Osteocyte (in vitro differentiated cells): ENCODE measurements around the gene FHOD3. TPM values are rescaled to one million over a fixed set of nuclear protein-coding genes. Genes with fewer than 3 reads are reported as not detected.

Experiments
- DNase-seq: peaks from one replicate; pipeline ENCODE4 v3.0.0; 2021; ENCODE audit warnings: mixed read lengths; ENCODE audit not compliant: unreplicated experiment; ENCODE audit errors: extremely low spot score
- H3K27ac Mint-ChIP-seq: one replicate; pipeline ENCODE4 v1.8.0; 2021; ENCODE audit warnings: mild to moderate bottlenecking, mixed read lengths; ENCODE audit not compliant: unreplicated experiment
- H3K27me3 Mint-ChIP-seq: one replicate; pipeline ENCODE4 v1.8.0; 2021; ENCODE audit warnings: mixed read lengths; ENCODE audit not compliant: unreplicated experiment
- H3K36me3 Mint-ChIP-seq: one replicate; pipeline ENCODE4 v1.8.0; 2021; ENCODE audit warnings: mixed read lengths; ENCODE audit not compliant: unreplicated experiment
- H3K4me1 Mint-ChIP-seq: one replicate; pipeline ENCODE4 v1.8.0; 2021; ENCODE audit warnings: mixed read lengths; ENCODE audit not compliant: unreplicated experiment
- H3K4me3 Mint-ChIP-seq: one replicate; pipeline ENCODE4 v1.8.0; 2021; ENCODE audit warnings: mild to moderate bottlenecking, moderate library complexity, mixed read lengths; ENCODE audit not compliant: unreplicated experiment
- H3K9me3 Mint-ChIP-seq: one replicate; pipeline ENCODE4 v1.8.0; 2021; ENCODE audit warnings: mixed read lengths; ENCODE audit not compliant: unreplicated experiment
- CTCF ChIP-seq: fragments of 200-600 bp; sonication (generic); IDR thresholded peaks from 2 replicates; pipeline ENCODE4 v1.5.0; 2021; ENCODE audit warnings: antibody characterized with exemption, mild to moderate bottlenecking, moderate library complexity
- total RNA-seq: library from RNA; stranded (reverse); gene quantifications from 2 replicates; pipeline ENCODE4 v1.2.1, GENCODE V29; 2021

Gene FHOD3
- total RNA-seq, 1 donor from 2014 or later, result 1.2 TPM

GRCh38 chr18:36709315-36709714 lies 411.8 kb downstream of the FHOD3 start:
- Mint-ChIP-seq H3K9me3 (no peaks in the 10 kb centered on the region), H3K4me1 (no peaks in the 10 kb centered on the region), H3K4me3 (no peak overlapping the region), H3K36me3 (no peaks in the 10 kb centered on the region), H3K27me3 (peaks cover 4% of the 10 kb centered on the region), H3K27ac (no peak overlapping the region)
- no peak for TF ChIP-seq CTCF
- no peak for DNase-seq

GRCh38 chr18:36711014-36711725 lies 413.7 kb downstream of the FHOD3 start:
- Mint-ChIP-seq H3K4me1 (no peaks in the 10 kb centered on the region), H3K4me3 (no peak overlapping the region), H3K27me3 (no peaks in the 10 kb centered on the region), H3K9me3 (no peaks in the 10 kb centered on the region), H3K36me3 (no peaks in the 10 kb centered on the region), H3K27ac (no peak overlapping the region)
- TF ChIP-seq CTCF, result no peak
- DNase-seq, result no peak

GRCh38 chr18:36711813-36712444 lies 414.4 kb downstream of the FHOD3 start:
- no peak overlapping the region for H3K4me3 Mint-ChIP-seq
- DNase-seq, result no peak
- no peaks in the 10 kb centered on the region for H3K4me1 Mint-ChIP-seq
- TF ChIP-seq CTCF, result no peak
- H3K9me3 Mint-ChIP-seq, result no peaks in the 10 kb centered on the region
- H3K27ac Mint-ChIP-seq, result no peak overlapping the region
- H3K27me3 Mint-ChIP-seq, result no peaks in the 10 kb centered on the region
- H3K36me3 Mint-ChIP-seq, result no peaks in the 10 kb centered on the region

DNA sequence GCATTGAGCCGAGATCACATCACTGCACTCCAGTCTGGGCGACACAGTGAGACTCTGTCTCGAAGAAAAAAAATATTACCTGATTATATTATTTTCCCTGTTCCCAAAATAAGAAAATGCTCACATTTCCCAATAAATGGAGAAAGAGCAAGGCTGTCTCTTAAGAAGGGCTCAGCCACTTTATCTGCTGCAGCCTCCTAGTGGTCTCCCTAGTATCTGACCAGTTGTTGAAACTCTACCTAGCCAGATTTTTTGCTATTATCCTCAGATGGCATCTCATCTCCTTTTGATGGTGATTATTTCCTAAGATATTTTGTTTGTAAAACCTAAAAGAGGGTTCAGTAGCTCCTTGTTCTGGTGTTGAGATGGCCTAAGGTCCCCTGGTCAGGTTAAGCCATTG lies 417.0 kb downstream of the FHOD3 start:
- no peaks in the 10 kb centered on the region for H3K36me3 Mint-ChIP-seq

More for the DNA sequence above, 417.0 kb downstream of the FHOD3 start:
- Mint-ChIP-seq H3K9me3 (no peaks in the 10 kb centered on the region), H3K27me3 (peaks cover under 1% of the 10 kb centered on the region), H3K4me1 (no peaks in the 10 kb centered on the region), H3K27ac (no peak overlapping the region), H3K4me3 (no peak overlapping the region)
- TF ChIP-seq CTCF, result no peak
- no peak for DNase-seq
